Neural crest cell (in vitro differentiated cells): ENCODE data around the gene SYNE3. TPM values are rescaled to one million over a fixed set of nuclear protein-coding genes. Genes with fewer than 3 reads are reported as not detected.
"Not testable (repeated sequence)": the region's sequence is repeated elsewhere in the genome, so short reads cannot be mapped to it uniquely, and the experiment has no call there.

ENCODE experiments used
- DNase-seq: peaks from one replicate; pipeline ENCODE4 v3.0.0; 2021; ENCODE audit warnings: low read depth, mixed read lengths, low spot score
- H3K27ac Mint-ChIP-seq: one replicate; pipeline ENCODE4 v1.8.0; 2021; ENCODE audit warnings: mild to moderate bottlenecking, mixed read lengths; ENCODE audit not compliant: unreplicated experiment
- H3K27me3 Mint-ChIP-seq: 2 replicates; pipeline ENCODE4 v1.8.0; 2021; ENCODE audit warnings: low read depth, mild to moderate bottlenecking, mixed read lengths
- H3K36me3 Mint-ChIP-seq: 2 replicates; pipeline ENCODE4 v1.8.0; 2021; ENCODE audit warnings: low read depth, mild to moderate bottlenecking, mixed read lengths
- H3K4me1 Mint-ChIP-seq: 2 replicates; pipeline ENCODE4 v1.8.0; 2021; ENCODE audit warnings: mixed read lengths
- H3K4me3 Mint-ChIP-seq: one replicate; pipeline ENCODE4 v1.8.0; 2021; ENCODE audit warnings: mild to moderate bottlenecking, mixed read lengths
- H3K9me3 Mint-ChIP-seq: 2 replicates; pipeline ENCODE4 v1.8.0; 2021; ENCODE audit warnings: mixed read lengths
- total RNA-seq: library from RNA; stranded (reverse); gene quantifications from 2 replicates; pipeline ENCODE4 v1.2.1, GENCODE V29; 2021
- TF ChIP-seq, protein P1 (sequence below): fragments of 200-600 bp; sonication (generic); conservative IDR thresholded peaks from 2 replicates; pipeline ENCODE4 v1.5.0; 2021; ENCODE audit warnings: antibody characterized with exemption, mild to moderate bottlenecking

The SYNE3 gene
- total RNA-seq, 1 donor from 2014 or later, result 0.82 TPM

DNA sequence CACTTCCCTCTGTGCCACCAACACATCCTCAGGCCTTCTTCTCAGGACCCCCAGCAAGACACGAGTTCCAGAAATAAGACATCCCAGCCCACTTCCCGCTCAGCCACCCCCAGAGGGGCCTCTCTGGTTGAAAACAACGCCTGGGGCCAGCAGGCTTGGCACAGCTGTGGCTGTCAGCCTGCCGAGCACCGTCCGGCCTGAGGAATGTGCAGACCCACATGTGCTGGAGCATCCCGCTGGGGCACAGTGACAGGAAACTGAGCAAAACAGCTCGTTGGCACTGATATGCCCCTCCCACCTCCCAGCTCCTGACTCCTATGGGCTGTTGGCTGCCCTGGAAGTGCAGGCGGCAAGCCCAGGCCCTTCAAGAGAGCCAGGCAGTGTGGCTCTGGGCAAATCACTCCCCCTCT lies 1.4 kb downstream of the SYNE3 start:
- Mint-ChIP-seq H3K36me3 (no peaks in the 10 kb centered on the region), H3K4me1 (peaks cover 17% of the 10 kb centered on the region), H3K9me3 (no peaks in the 10 kb centered on the region), H3K4me3 (peak overlapping the region; percentile 84), H3K27ac (peak overlapping the region; percentile 67), H3K27me3 (peaks cover 45% of the 10 kb centered on the region)
- TF ChIP-seq, protein P1, sequence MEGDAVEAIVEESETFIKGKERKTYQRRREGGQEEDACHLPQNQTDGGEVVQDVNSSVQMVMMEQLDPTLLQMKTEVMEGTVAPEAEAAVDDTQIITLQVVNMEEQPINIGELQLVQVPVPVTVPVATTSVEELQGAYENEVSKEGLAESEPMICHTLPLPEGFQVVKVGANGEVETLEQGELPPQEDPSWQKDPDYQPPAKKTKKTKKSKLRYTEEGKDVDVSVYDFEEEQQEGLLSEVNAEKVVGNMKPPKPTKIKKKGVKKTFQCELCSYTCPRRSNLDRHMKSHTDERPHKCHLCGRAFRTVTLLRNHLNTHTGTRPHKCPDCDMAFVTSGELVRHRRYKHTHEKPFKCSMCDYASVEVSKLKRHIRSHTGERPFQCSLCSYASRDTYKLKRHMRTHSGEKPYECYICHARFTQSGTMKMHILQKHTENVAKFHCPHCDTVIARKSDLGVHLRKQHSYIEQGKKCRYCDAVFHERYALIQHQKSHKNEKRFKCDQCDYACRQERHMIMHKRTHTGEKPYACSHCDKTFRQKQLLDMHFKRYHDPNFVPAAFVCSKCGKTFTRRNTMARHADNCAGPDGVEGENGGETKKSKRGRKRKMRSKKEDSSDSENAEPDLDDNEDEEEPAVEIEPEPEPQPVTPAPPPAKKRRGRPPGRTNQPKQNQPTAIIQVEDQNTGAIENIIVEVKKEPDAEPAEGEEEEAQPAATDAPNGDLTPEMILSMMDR, result no peak
- DNase-seq, result peak; percentile 33

DNA sequence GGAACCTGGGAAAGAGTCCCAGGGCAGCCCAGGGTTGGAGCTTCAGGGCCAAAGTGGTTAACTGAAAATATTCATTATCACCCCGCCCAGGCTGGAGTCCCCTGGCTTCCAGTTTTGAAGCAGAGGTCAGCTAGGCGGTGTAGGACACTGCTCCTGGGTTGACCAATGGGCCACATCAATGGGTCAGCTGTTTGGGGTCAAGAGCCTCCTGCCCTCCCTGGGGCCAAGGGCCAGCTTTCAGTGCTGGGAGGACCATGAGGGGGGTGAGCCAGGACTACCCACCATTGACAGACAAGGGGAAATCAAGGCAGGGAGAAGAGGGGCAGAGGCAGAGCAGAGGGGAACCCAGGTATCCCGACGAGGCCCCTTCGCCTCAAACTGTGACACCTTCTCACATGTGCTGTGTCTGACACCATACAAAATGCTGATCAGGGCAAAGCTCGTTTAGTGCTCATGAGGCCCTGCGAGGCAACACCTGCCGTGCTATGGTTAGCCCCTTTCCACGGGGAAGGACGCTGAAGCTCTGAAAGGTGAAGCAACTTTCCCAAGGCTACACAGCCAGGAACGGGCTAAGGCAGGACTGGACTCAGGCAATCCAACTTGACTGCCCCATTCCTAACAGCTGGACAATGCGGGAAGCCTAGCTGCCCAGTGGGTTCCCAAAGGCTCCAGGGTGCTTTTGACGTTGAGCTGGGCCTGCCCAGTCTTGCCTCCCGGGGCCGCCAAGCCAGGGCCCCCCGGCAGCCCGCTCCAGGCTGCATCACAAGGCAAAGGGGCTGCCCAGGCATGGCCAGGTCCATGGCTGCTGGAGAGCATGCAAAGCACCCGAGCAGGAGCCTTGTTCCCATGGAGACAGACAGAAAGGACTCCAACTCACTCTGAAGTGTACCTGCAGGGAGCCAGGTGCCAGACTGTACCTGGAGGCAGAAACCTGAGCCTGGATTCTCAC lies 2.0 kb downstream of the SYNE3 start:
- Mint-ChIP-seq H3K4me3 (peak overlapping the region; percentile 84), H3K27ac (no peak overlapping the region), H3K9me3 (no peaks in the 10 kb centered on the region), H3K27me3 (peaks cover 39% of the 10 kb centered on the region), H3K36me3 (no peaks in the 10 kb centered on the region), H3K4me1 (peaks cover 17% of the 10 kb centered on the region)
- DNase-seq, result peak; percentile 4
- TF ChIP-seq, protein P1, result no peak

DNA sequence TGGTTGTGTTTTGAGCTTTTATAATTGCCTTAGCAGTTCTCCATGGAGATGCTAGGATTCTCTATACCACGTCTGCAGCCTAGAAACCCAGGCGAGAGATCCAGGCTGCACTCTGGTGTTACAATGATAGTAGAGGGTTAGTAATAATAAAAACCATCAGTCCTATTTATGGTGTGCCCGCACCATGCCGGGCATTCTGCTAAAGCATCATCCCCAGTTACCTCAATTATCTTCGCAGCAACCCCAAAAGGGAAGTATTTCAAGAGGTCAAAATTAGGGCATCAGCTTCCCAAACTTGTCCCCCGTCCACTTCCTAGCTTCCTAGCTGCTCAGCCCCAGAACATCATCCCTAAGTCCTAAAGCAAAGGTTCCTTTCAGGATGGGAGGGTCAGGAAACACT lies 3.2 kb downstream of the SYNE3 start:
- H3K4me1 Mint-ChIP-seq, result peaks cover 17% of the 10 kb centered on the region
- no peak overlapping the region for H3K27ac Mint-ChIP-seq
- no peaks in the 10 kb centered on the region for H3K9me3 Mint-ChIP-seq
- no peaks in the 10 kb centered on the region for H3K36me3 Mint-ChIP-seq
- TF ChIP-seq, protein P1, result no peak
- H3K27me3 Mint-ChIP-seq, result peaks cover 31% of the 10 kb centered on the region
- H3K4me3 Mint-ChIP-seq, result no peak overlapping the region
- DNase-seq, result no peak

DNA sequence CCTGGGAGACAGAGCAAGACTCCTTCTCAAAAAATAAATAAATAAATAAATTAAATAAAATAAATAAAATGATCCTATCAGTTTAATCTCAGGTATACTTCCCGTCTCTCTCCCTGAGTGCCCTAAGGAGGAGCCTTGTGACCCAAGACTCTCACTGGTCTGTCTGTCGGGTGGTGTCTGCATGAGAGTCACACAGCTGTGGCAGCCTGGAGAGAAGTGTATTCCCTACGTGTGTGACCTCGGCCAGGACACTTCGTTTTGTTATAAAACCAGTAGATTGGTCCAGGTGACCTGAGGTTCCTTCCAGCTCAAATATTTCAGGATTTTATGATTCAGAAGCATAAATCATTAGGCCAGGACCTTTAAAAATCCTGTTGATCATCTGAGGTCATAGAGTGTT lies 4.8 kb downstream of the SYNE3 start:
- peaks cover 13% of the 10 kb centered on the region for H3K4me1 Mint-ChIP-seq
- H3K36me3 Mint-ChIP-seq, result no peaks in the 10 kb centered on the region
- H3K9me3 Mint-ChIP-seq, result no peaks in the 10 kb centered on the region
- TF ChIP-seq, protein P1, result no peak
- DNase-seq, result no peak
- H3K27me3 Mint-ChIP-seq, result peaks cover 15% of the 10 kb centered on the region
- no peak overlapping the region for H3K4me3 Mint-ChIP-seq
- no peak overlapping the region for H3K27ac Mint-ChIP-seq

DNA sequence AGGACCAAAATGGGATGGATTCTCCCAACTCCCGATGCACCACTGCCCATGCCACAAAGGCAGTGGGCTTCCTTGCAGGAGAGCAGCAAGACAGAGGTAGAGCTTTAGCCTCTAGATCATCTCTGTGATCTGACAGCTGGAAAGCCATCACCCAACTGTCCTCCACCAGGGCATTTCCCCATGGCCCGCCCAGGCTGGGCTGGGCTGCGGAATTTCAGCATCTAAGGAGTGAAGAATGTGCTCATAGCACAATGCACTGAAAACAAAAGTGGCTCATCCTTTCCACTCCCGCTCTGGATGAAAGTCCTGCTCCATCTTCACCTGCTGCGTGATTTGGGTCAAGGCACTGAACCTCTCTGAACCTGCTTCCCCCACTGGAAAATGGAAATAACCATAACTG lies 5.6 kb downstream of the SYNE3 start:
- no peak overlapping the region for H3K27ac Mint-ChIP-seq
- no peaks in the 10 kb centered on the region for H3K36me3 Mint-ChIP-seq
- TF ChIP-seq, protein P1, result no peak
- H3K9me3 Mint-ChIP-seq, result no peaks in the 10 kb centered on the region
- no peak for DNase-seq
- peaks cover 11% of the 10 kb centered on the region for H3K4me1 Mint-ChIP-seq
- H3K4me3 Mint-ChIP-seq, result no peak overlapping the region
- H3K27me3 Mint-ChIP-seq, result peaks cover 13% of the 10 kb centered on the region

DNA sequence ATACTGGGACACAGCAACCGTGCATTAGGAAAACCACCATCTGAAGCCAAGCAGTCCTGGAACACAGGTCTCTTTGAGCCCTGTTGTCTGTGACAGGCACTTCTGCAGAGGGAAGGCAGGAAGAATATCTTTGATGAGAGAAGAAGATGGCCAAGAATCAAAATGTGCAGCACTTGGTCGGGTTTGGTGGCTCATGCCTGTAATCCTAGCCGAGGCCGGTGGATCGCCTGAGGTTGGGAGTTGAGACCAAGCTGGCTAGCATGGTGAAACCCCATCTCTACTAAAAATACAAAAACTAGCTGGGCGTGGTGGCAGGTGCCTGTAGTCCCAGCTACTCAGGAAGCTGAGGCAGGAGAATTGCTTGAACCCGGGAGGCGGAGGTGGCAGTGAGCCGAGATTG lies 6.1 kb downstream of the SYNE3 start:
- H3K27me3 Mint-ChIP-seq, result peaks cover 11% of the 10 kb centered on the region
- not testable (repeated sequence) for H3K27ac Mint-ChIP-seq, H3K4me3 Mint-ChIP-seq, H3K36me3 Mint-ChIP-seq, DNase-seq, H3K4me1 Mint-ChIP-seq, H3K9me3 Mint-ChIP-seq
